Stomach (tissue), 9 donors: ENCODE results near the gene XXYLT1. TPM values are rescaled to one million over a fixed set of nuclear protein-coding genes. Genes with fewer than 3 reads are reported as not detected.
A peak's percentile ranks its signal among the peaks of the same experiment; 100 is the strongest.

Experiments
- DNase-seq, 2 donors: peaks; one replicate each; pipeline versions ENCODE4 v3.0.0 to v3.0.0-alpha.2; 2013 to 2019
- H3K27ac ChIP-seq, 5 donors: fragments of 200-600 bp in 4 of 5; sonication (generic) in 4 of 5; one replicate each; pipeline ENCODE4 v1.5.1; 2013 to 2019; ENCODE audit warnings: mild to moderate bottlenecking in 1 of 5, moderate library complexity in 1 of 5
- H3K27me3 ChIP-seq, 3 donors: fragments of 200-600 bp; sonication (generic); one replicate each; pipeline ENCODE4 v1.5.1; 2017 to 2019; ENCODE audit warnings: mixed run types in 1 of 3
- H3K36me3 ChIP-seq, 4 donors: fragments of 200-600 bp; sonication (generic); 1 replicate in 3 of 4; 2 replicates in 1 of 4; pipeline ENCODE4 v1.5.1; 2016 to 2019
- H3K4me1 ChIP-seq, 4 donors: fragments of 200-600 bp; sonication (generic); one replicate each; pipeline ENCODE4 v1.5.1; 2016 to 2019
- H3K4me3 ChIP-seq, 4 donors: fragments of 200-600 bp; sonication (generic) in 3 of 4; one replicate each; pipeline ENCODE4 v1.5.1; 2016 to 2019; ENCODE audit warnings: mild to moderate bottlenecking in 1 of 4
- H3K9me3 ChIP-seq, 4 donors: fragments of 200-600 bp; sonication (generic); one replicate each; pipeline ENCODE4 v1.5.1; 2016 to 2019
- EP300 ChIP-seq: sonication (generic); formaldehyde crosslinking; IDR thresholded peaks from one replicate; pipeline ENCODE4 v1.6.1; 2017; ENCODE audit warnings: antibody characterized with exemption
- POLR2A ChIP-seq, 4 donors: fragments of 450-650 bp; IDR thresholded peaks; one replicate each; pipeline ENCODE4 v1.6.1; 2016; ENCODE audit warnings: antibody characterized with exemption in 4 of 4, control low read depth in 2 of 4, mild to moderate bottlenecking in 1 of 4, moderate library complexity in 1 of 4
- POLR2AphosphoS5 ChIP-seq, 3 donors: sonication (generic); formaldehyde crosslinking; IDR thresholded peaks; one replicate each; pipeline ENCODE4 v1.6.1; 2016; ENCODE audit warnings: antibody characterized with exemption in 3 of 3
- WGBS, 5 donors: extraction: QIAGEN DNeasy Blood & Tissue Kit in 3 of 5; methylation state at CpG; one replicate each; pipeline versions ENCODE4 v1.1.5 to v1.1.7; 2013 to 2018; 5-methylcytosine and 5-hydroxymethylcytosine counted together
- intact Hi-C: fragments of 100-400 bp; cut with DNase I; formaldehyde crosslinking; loops from one replicate; pipeline ENCODE4 v1.15.1; 2023; ENCODE audit warnings: low total_unique reads
- polyA plus RNA-seq, 3 donors: library from polyadenylated mRNA; stranded (reverse); fragments of 200-250 nt; gene quantifications; one replicate each; pipeline ENCODE4 v1.2.3, GENCODE V29; 2013
- total RNA-seq, 5 donors: library from RNA; depleted of rRNA; stranded (reverse); fragments of >200 nt; gene quantifications; one replicate each; pipeline versions ENCODE4 v1.1.0 to v1.2.3, GENCODE V29; 2014 to 2016
- TF ChIP-seq, protein P1 (sequence below), 7 experiments: fragments of 450-650 bp in 4 of 7; fragments of 200-600 bp in 3 of 7; sonication (generic) in 3 of 7; IDR thresholded peaks; one replicate each; pipeline ENCODE4 v1.5.1; 2016 to 2019; ENCODE audit warnings: antibody characterized with exemption in 7 of 7, control low read depth in 2 of 7, mild to moderate bottlenecking in 1 of 7
- donor health status: healthy with polysubstance abuse.
- donor health status: Bipolar disorder and iron deficiency.
- donor health status: healthy.

XXYLT1 gene
- total and polyA plus RNA-seq, 8 donors: 2.1 to 41.5 (median 11.4) TPM; not detected in 1

DNA sequence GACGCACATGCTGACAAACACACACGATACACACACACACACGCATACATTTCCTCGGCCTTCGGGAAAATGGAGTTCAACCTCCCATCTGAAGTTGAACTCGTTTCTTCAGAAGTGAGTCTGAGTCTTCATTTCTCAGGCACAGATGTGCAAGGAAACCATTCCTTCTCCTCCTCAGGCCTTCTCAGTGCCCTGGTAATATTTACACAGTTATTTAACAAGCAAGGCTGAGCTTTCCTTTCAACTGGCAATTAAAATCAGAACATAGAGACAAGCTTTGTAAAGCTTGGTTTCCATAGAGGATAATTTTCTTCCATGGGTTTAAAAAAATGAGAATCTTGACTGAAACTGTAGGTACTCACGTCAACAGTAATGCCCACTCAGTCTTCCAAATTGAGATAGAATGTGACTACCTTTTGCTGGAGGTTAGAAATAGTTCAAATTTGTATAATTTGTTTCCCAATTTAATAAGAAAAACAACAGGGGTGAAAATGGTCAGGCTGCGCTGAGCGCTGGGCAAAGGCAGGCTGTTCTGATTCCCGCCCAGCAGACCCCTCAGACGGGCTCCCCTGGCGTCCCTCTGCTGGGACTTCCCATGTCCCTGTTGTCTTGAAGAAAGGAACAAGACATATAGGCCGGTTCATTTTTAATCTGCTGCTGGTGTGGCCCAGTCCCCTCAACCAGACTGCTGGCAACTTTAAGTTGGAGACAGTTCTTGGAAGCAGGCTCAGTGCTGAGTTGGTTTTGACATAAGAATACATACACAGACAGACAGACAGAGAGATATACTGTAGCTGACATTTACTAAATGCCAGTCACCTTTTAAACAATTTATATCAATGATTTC lies 174.3 kb downstream of the XXYLT1 start:
- WGBS, 5 donors: 79 to 96% (median 93%) methylated on average over 13 of the region's 13 CpGs
- no peaks in the 10 kb centered on the region for H3K9me3 ChIP-seq
- no peak overlapping the region for H3K27ac ChIP-seq
- no peaks in the 10 kb centered on the region for H3K27me3 ChIP-seq
- H3K4me3 ChIP-seq: no peak overlapping the region
- intact Hi-C loops: no loop called here
- no peak for DNase-seq
- no peaks in the 10 kb centered on the region for H3K36me3 ChIP-seq
- H3K4me1 ChIP-seq: no peaks in the 10 kb centered on the region
- TF ChIP-seq, protein P1, sequence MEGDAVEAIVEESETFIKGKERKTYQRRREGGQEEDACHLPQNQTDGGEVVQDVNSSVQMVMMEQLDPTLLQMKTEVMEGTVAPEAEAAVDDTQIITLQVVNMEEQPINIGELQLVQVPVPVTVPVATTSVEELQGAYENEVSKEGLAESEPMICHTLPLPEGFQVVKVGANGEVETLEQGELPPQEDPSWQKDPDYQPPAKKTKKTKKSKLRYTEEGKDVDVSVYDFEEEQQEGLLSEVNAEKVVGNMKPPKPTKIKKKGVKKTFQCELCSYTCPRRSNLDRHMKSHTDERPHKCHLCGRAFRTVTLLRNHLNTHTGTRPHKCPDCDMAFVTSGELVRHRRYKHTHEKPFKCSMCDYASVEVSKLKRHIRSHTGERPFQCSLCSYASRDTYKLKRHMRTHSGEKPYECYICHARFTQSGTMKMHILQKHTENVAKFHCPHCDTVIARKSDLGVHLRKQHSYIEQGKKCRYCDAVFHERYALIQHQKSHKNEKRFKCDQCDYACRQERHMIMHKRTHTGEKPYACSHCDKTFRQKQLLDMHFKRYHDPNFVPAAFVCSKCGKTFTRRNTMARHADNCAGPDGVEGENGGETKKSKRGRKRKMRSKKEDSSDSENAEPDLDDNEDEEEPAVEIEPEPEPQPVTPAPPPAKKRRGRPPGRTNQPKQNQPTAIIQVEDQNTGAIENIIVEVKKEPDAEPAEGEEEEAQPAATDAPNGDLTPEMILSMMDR (IDR thresholded peaks at IDR 0.05): no peak

DNA sequence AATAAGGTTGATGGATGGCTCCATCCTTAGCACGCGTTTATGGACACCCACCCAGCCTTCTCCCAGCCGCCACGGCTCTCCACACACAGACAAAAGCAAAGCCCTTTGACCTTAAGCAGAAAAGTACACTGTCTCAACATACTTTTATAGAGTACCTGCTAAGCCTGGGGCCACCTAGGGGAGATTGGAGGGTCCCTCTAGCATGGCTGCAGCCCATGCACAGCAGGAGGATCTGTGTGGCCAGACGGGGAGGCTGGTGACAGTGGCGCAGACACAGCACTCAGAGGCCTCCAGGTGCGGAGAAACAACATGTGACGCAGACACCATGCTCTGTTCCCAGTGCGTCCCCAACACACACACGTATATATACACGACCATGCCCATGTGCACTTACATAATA lies 174.9 kb downstream of the XXYLT1 start:
- no peak overlapping the region for H3K27ac ChIP-seq
- H3K27me3 ChIP-seq: no peaks in the 10 kb centered on the region
- H3K4me3 ChIP-seq: no peak overlapping the region
- intact Hi-C loops: no loop called here
- TF ChIP-seq EP300 (no peak), POLR2A (IDR thresholded peaks at IDR 0.05) (no peak), POLR2AphosphoS5 (IDR thresholded peaks at IDR 0.05) (no peak)
- TF ChIP-seq, protein P1 (IDR thresholded peaks at IDR 0.05): no peak
- no peaks in the 10 kb centered on the region for H3K36me3 ChIP-seq
- DNase-seq: no peak
- H3K9me3 ChIP-seq: no peaks in the 10 kb centered on the region
- no peaks in the 10 kb centered on the region for H3K4me1 ChIP-seq
- 90 to 95% (median 93%) methylated on average over 11 of the region's 11 CpGs for WGBS, 5 donors

DNA sequence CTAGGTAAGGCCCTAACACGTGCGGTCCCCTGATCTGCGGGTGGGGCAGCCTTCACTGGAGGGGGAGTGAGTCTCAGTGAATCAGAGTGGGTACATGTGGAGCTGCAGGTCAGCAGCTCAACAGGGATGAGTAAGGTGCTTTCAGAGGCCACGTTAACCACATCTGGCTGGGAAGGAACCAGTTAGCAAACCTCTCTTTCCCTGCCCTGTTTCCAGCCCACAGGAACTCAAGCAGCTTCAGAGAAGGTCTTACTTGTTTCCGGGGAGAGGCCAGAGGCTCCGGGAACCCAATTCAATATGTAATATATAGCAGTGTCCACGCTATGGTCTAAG lies 175.3 kb downstream of the XXYLT1 start:
- Histone ChIP-seq H3K4me3 (no peak overlapping the region), H3K27ac (no peak overlapping the region), H3K9me3 (no peaks in the 10 kb centered on the region), H3K36me3 (no peaks in the 10 kb centered on the region), H3K27me3 (no peaks in the 10 kb centered on the region), H3K4me1 (no peaks in the 10 kb centered on the region)
- no peak for DNase-seq
- intact Hi-C loops: no loop called here
- WGBS, 5 donors: 78 to 98% (median 89%) methylated on average over 6 to 7 of the region's 7 CpGs
- no peak for TF ChIP-seq POLR2AphosphoS5 (IDR thresholded peaks at IDR 0.05)

DNA sequence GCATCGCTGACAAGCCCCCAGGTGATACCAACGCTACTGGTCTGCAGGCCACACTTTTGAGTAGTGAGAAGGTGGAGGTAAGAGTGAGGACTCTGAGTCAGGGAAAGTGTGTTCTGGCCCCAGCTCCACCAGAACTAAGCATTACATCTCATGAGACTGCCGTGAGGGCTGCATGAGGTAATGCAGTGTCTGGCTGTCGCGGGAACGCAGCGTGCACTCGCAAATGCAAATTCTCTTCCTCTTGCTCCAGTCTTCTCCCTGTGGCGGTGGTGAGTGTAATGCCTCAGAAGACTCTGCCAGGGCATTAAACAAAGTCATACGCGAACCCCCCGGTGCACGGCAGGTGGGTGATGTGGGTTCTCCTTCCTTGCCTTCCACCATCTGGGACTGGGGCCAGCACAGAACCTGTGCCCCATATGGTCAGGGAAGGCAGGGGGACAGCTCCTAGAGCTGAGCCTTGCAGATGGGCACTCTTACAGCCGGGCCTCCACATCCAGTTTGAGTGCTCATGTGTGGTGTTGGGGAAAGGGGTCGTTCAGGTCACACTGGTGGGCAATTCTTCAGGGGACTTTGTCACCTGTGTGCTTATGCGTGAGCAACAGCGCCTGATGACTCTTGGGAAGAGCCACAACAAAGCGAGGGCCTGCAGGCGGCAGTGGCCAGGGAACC lies 175.8 kb downstream of the XXYLT1 start:
- intact Hi-C loops: no loop called here
- 85 to 93% (median 91%) methylated on average over 16 to 19 of the region's 19 CpGs for WGBS, 5 donors
- Histone ChIP-seq H3K9me3 (no peaks in the 10 kb centered on the region), H3K27me3 (no peaks in the 10 kb centered on the region), H3K27ac (no peak overlapping the region), H3K4me1 (no peaks in the 10 kb centered on the region), H3K36me3 (no peaks in the 10 kb centered on the region), H3K4me3 (no peak overlapping the region)
- TF ChIP-seq, protein P1 (IDR thresholded peaks at IDR 0.05): no peak
- TF ChIP-seq POLR2A (IDR thresholded peaks at IDR 0.05) (no peak), EP300 (no peak), POLR2AphosphoS5 (IDR thresholded peaks at IDR 0.05) (no peak)
- DNase-seq: peak in 1 of 2 donors; percentile 56
